ENCODE results near the gene MYOM3. TPM values are rescaled to one million over a fixed set of nuclear protein-coding genes. Genes with fewer than 3 reads are reported as not detected.

MYOM3 gene
- total and polyA plus RNA-seq, 4 experiments from 2014 or later: not detected

GRCh38 chr1:24027838-24028468 lies 84.0 kb downstream of the MYOM3 start:
- peaks cover 0 to 2% (median 1%) of the 10 kb centered on the region in 4 donors for H3K4me1 Mint-ChIP-seq
- intact Hi-C loops (cut with micrococcal nuclease): loop anchor here (1.0 kb wide), 1 partner anchor 69 kb away; the partner anchor contains the start of gene PNRC2
- Histone ChIP-seq H3K4me1 (ENCODE audit: insufficient read depth, low read length) (no peaks in the 10 kb centered on the region), H3K27ac (ENCODE audit: low read depth, low read length) (no peak overlapping the region), H3K4me3 (ENCODE audit: low read length in 2 of 2) (no peak overlapping the region), H3K27me3 (ENCODE audit: insufficient read depth, low read length) (no peaks in the 10 kb centered on the region), H3K9me3 (ENCODE audit: control insufficient read depth in 1 of 2, low read length in 2 of 2) (no peaks in the 10 kb centered on the region), H3K36me3 (ENCODE audit: insufficient read depth, low read length) (no peaks in the 10 kb centered on the region)
- no peaks in the 10 kb centered on the region for H3K9me3 Mint-ChIP-seq
- POLR2A ChIA-PET (ENCODE audit: partially characterized antibody): interaction anchor here (1.2 to 1.5 kb wide), 2 partner anchors 68 to 69 kb away, joined by 3 read pairs; no protein-coding TSS in a partner anchor
- CTCF ChIA-PET (ENCODE audit: partially characterized antibody): interaction anchor here (0.7 to 2.3 kb wide), 9 partner anchors 9 to 256 kb away, joined by 3 to 8 read pairs (median 3); partner anchors contain the start of gene PNRC2
- no peak overlapping the region for H3K27ac Mint-ChIP-seq
- no peak overlapping the region for H3K4me3 Mint-ChIP-seq
- DNase-seq: peak in 4 of 5 donors; percentile 21 to 30 (median 25)
- peaks cover 0 to 1% of the 10 kb centered on the region in 2 donors for H3K27me3 Mint-ChIP-seq
- H3K36me3 Mint-ChIP-seq: no peaks in the 10 kb centered on the region

GRCh38 chr1:24022581-24023361 lies 89.2 kb downstream of the MYOM3 start:
- DNase-seq: no peak
- Mint-ChIP-seq H3K36me3 (no peaks in the 10 kb centered on the region), H3K27me3 (peaks cover 0 to 1% of the 10 kb centered on the region in 2 donors), H3K4me3 (no peak overlapping the region), H3K9me3 (no peaks in the 10 kb centered on the region), H3K27ac (peak overlapping the region in 1 of 7 donors; percentile 72), H3K4me1 (no peaks in the 10 kb centered on the region)
- intact Hi-C loops (cut with micrococcal nuclease): no loop called here
- POLR2A ChIA-PET (ENCODE audit: partially characterized antibody): no interaction called here
- H3K4me1 ChIP-seq (ENCODE audit: insufficient read depth, low read length): no peaks in the 10 kb centered on the region
- no peaks in the 10 kb centered on the region for H3K27me3 ChIP-seq (ENCODE audit: insufficient read depth, low read length)
- CTCF ChIA-PET (ENCODE audit: partially characterized antibody): no interaction called here
- no peak overlapping the region for H3K27ac ChIP-seq (ENCODE audit: low read depth, low read length)
- H3K9me3 ChIP-seq (ENCODE audit: control insufficient read depth in 1 of 2, low read length in 2 of 2): no peaks in the 10 kb centered on the region
- no peaks in the 10 kb centered on the region for H3K36me3 ChIP-seq (ENCODE audit: insufficient read depth, low read length)
- H3K4me3 ChIP-seq (ENCODE audit: low read length in 2 of 2): no peak overlapping the region

GRCh38 chr1:24021403-24022266 lies 90.3 kb downstream of the MYOM3 start:
- Histone ChIP-seq H3K27ac (ENCODE audit: low read depth, low read length) (no peak overlapping the region), H3K9me3 (ENCODE audit: control insufficient read depth in 1 of 2, low read length in 2 of 2) (no peaks in the 10 kb centered on the region), H3K27me3 (ENCODE audit: insufficient read depth, low read length) (no peaks in the 10 kb centered on the region), H3K4me3 (ENCODE audit: low read length in 2 of 2) (no peak overlapping the region), H3K36me3 (ENCODE audit: insufficient read depth, low read length) (no peaks in the 10 kb centered on the region), H3K4me1 (ENCODE audit: insufficient read depth, low read length) (no peaks in the 10 kb centered on the region)
- H3K27ac Mint-ChIP-seq: no peak overlapping the region
- no peak overlapping the region for H3K4me3 Mint-ChIP-seq
- no peaks in the 10 kb centered on the region for H3K4me1 Mint-ChIP-seq
- ChIA-PET CTCF (ENCODE audit: partially characterized antibody) (no interaction called here), POLR2A (ENCODE audit: partially characterized antibody) (no interaction called here)
- no peaks in the 10 kb centered on the region for H3K36me3 Mint-ChIP-seq
- H3K27me3 Mint-ChIP-seq: peaks cover 4 to 6% of the 10 kb centered on the region in 2 donors
- H3K9me3 Mint-ChIP-seq: no peaks in the 10 kb centered on the region
- DNase-seq: no peak
- intact Hi-C loops (cut with micrococcal nuclease): no loop called here

- DNase-seq: no peak
- Mint-ChIP-seq H3K4me1 (no peaks in the 10 kb centered on the region), H3K36me3 (no peaks in the 10 kb centered on the region), H3K27ac (no peak overlapping the region), H3K4me3 (no peak overlapping the region), H3K9me3 (no peaks in the 10 kb centered on the region), H3K27me3 (peaks cover 4 to 6% of the 10 kb centered on the region in 2 donors)
- ChIA-PET POLR2A (ENCODE audit: partially characterized antibody) (no interaction called here), CTCF (ENCODE audit: partially characterized antibody) (no interaction called here)
- Histone ChIP-seq H3K4me3 (ENCODE audit: low read length in 2 of 2) (no peak overlapping the region), H3K4me1 (ENCODE audit: insufficient read depth, low read length) (no peaks in the 10 kb centered on the region), H3K36me3 (ENCODE audit: insufficient read depth, low read length) (no peaks in the 10 kb centered on the region), H3K27ac (ENCODE audit: low read depth, low read length) (no peak overlapping the region), H3K9me3 (ENCODE audit: control insufficient read depth in 1 of 2, low read length in 2 of 2) (no peaks in the 10 kb centered on the region), H3K27me3 (ENCODE audit: insufficient read depth, low read length) (no peaks in the 10 kb centered on the region)
- intact Hi-C loops (cut with micrococcal nuclease): no loop called here
Measured at GRCh38 chr1:24020470-24020869, 91.5 kb downstream of the MYOM3 start.

- Mint-ChIP-seq H3K9me3 (no peaks in the 10 kb centered on the region), H3K36me3 (no peaks in the 10 kb centered on the region), H3K4me3 (no peak overlapping the region), H3K27ac (peak overlapping the region in 1 of 7 donors; percentile 48), H3K27me3 (peaks cover 4 to 6% of the 10 kb centered on the region in 2 donors), H3K4me1 (no peaks in the 10 kb centered on the region)
- ChIA-PET CTCF (ENCODE audit: partially characterized antibody) (no interaction called here), POLR2A (ENCODE audit: partially characterized antibody) (no interaction called here)
- no peaks in the 10 kb centered on the region for H3K27me3 ChIP-seq (ENCODE audit: insufficient read depth, low read length)
- no peak overlapping the region for H3K27ac ChIP-seq (ENCODE audit: low read depth, low read length)
- H3K4me1 ChIP-seq (ENCODE audit: insufficient read depth, low read length): no peaks in the 10 kb centered on the region
- intact Hi-C loops (cut with micrococcal nuclease): no loop called here
- no peaks in the 10 kb centered on the region for H3K9me3 ChIP-seq (ENCODE audit: control insufficient read depth in 1 of 2, low read length in 2 of 2)
- H3K36me3 ChIP-seq (ENCODE audit: insufficient read depth, low read length): no peaks in the 10 kb centered on the region
- no peak for DNase-seq
- no peak overlapping the region for H3K4me3 ChIP-seq (ENCODE audit: low read length in 2 of 2)
Measured at GRCh38 chr1:24020025-24020424, 91.9 kb downstream of the MYOM3 start.

GRCh38 chr1:24018611-24019580 lies 93.0 kb downstream of the MYOM3 start:
- CTCF ChIA-PET (ENCODE audit: partially characterized antibody): interaction anchor here (0.6 to 1.0 kb wide), 2 partner anchors 9 to 141 kb away, joined by 3 to 4 read pairs; no protein-coding TSS in a partner anchor
- Mint-ChIP-seq H3K4me1 (no peaks in the 10 kb centered on the region), H3K36me3 (no peaks in the 10 kb centered on the region)

More at GRCh38 chr1:24018611-24019580, 93.0 kb downstream of the MYOM3 start:
- H3K27ac ChIP-seq (ENCODE audit: low read depth, low read length): no peak overlapping the region
- H3K4me3 ChIP-seq (ENCODE audit: low read length in 2 of 2): no peak overlapping the region
- H3K9me3 ChIP-seq (ENCODE audit: control insufficient read depth in 1 of 2, low read length in 2 of 2): no peaks in the 10 kb centered on the region
- POLR2A ChIA-PET (ENCODE audit: partially characterized antibody): no interaction called here
- H3K27me3 ChIP-seq (ENCODE audit: insufficient read depth, low read length): no peaks in the 10 kb centered on the region
- no peaks in the 10 kb centered on the region for H3K4me1 ChIP-seq (ENCODE audit: insufficient read depth, low read length)
- intact Hi-C loops (cut with micrococcal nuclease): no loop called here
- Mint-ChIP-seq H3K27ac (no peak overlapping the region), H3K9me3 (no peaks in the 10 kb centered on the region), H3K4me3 (no peak overlapping the region), H3K27me3 (peaks cover 6 to 10% of the 10 kb centered on the region in 2 donors)
- H3K36me3 ChIP-seq (ENCODE audit: insufficient read depth, low read length): no peaks in the 10 kb centered on the region
- no peak for DNase-seq

Measured in CD4-positive, alpha-beta memory T cell (primary cell).